ENCODE data around the gene KLF3. TPM values are rescaled to one million over a fixed set of nuclear protein-coding genes. Genes with fewer than 3 reads are reported as not detected.

The KLF3 gene
- total RNA-seq, 1 experiment from 2014 or later = 14.6 TPM

GRCh38 chr4:38650133-38650532 is 13.9 kb upstream of the KLF3 start:
- Histone ChIP-seq H3K27me3 (ENCODE audit: low read length) (no peaks in the 10 kb centered on the region), H3K36me3 (ENCODE audit: low read depth, low read length) (no peaks in the 10 kb centered on the region), H3K4me1 (ENCODE audit: insufficient read depth, low read length) (no peaks in the 10 kb centered on the region), H3K4me3 (ENCODE audit: low read length) (no peak overlapping the region), H3F3A (ENCODE audit: low read length, unreplicated experiment) (no peaks in the 10 kb centered on the region), H3K9me2 (replicated peaks; ENCODE audit: low read length) (no peaks in the 10 kb centered on the region), H3K79me2 (ENCODE audit: low read length) (no peaks in the 10 kb centered on the region), H2AFZ (ENCODE audit: low read length) (no peak overlapping the region), H3K9ac (ENCODE audit: low read length) (no peak overlapping the region), H4K20me1 (ENCODE audit: low read length) (no peaks in the 10 kb centered on the region), H3K27ac (ENCODE audit: low read length) (no peak overlapping the region), H3K9me3 (ENCODE audit: low read length) (no peaks in the 10 kb centered on the region), H3K4me2 (ENCODE audit: low read length) (no peak overlapping the region)
- ChIA-PET POLR2A (ENCODE audit: unreplicated experiment) (interaction anchor here (0.6 kb wide), 1 partner anchor 96 kb away, joined by 3 read pairs; no protein-coding TSS in a partner anchor), CTCF (no interaction called here)
- BruUV-seq (replicated peaks) = no TSS peak
- ATAC-seq (no peak), DNase-seq (no peak)
- intact Hi-C loops (cut with micrococcal nuclease) = no loop called here
- TF ChIP-seq EZH2 (IDR thresholded peaks at IDR 0.05; ENCODE audit: low read length, unreplicated experiment) (no peak), CTCF (conservative IDR thresholded peaks at IDR 0.05; ENCODE audit: low read depth, low read length) (no peak), EZH2phosphoT487 (IDR thresholded peaks at IDR 0.05; ENCODE audit: borderline replicate concordance, low read length) (no peak)

- no peaks in the 10 kb centered on the region for H3K27me3 ChIP-seq (ENCODE audit: low read length)
- H3K79me2 ChIP-seq (ENCODE audit: low read length) = no peaks in the 10 kb centered on the region
- H3K4me2 ChIP-seq (ENCODE audit: low read length) = no peak overlapping the region
- POLR2A ChIA-PET (ENCODE audit: unreplicated experiment) = no interaction called here
- H3K9me2 ChIP-seq (replicated peaks; ENCODE audit: low read length) = no peaks in the 10 kb centered on the region
- H3K9ac ChIP-seq (ENCODE audit: low read length) = no peak overlapping the region
- CTCF ChIA-PET = no interaction called here
- no peaks in the 10 kb centered on the region for H3K4me1 ChIP-seq (ENCODE audit: insufficient read depth, low read length)
- no peak overlapping the region for H3K27ac ChIP-seq (ENCODE audit: low read length)
- no peak overlapping the region for H2AFZ ChIP-seq (ENCODE audit: low read length)
- no peaks in the 10 kb centered on the region for H3K36me3 ChIP-seq (ENCODE audit: low read depth, low read length)
- H3K4me3 ChIP-seq (ENCODE audit: low read length) = no peak overlapping the region
- H4K20me1 ChIP-seq (ENCODE audit: low read length) = no peaks in the 10 kb centered on the region
- intact Hi-C loops (cut with micrococcal nuclease) = no loop called here
- BruUV-seq (replicated peaks) = no TSS peak
- no peak for ATAC-seq
- no peaks in the 10 kb centered on the region for H3K9me3 ChIP-seq (ENCODE audit: low read length)
- no peak for DNase-seq
- H3F3A ChIP-seq (ENCODE audit: low read length, unreplicated experiment) = no peaks in the 10 kb centered on the region
- no peak for TF ChIP-seq EZH2phosphoT487 (IDR thresholded peaks at IDR 0.05; ENCODE audit: borderline replicate concordance, low read length)
- TF ChIP-seq EZH2 (IDR thresholded peaks at IDR 0.05; ENCODE audit: low read length, unreplicated experiment) = no peak
Measured at GRCh38 chr4:38654273-38654672, 9.7 kb upstream of the KLF3 start.

GRCh38 chr4:38656111-38656510 is 7.9 kb upstream of the KLF3 start:
- Histone ChIP-seq H3K27me3 (ENCODE audit: low read length) (no peaks in the 10 kb centered on the region), H3K36me3 (ENCODE audit: low read depth, low read length) (no peaks in the 10 kb centered on the region), H3K79me2 (ENCODE audit: low read length) (no peaks in the 10 kb centered on the region), H3K27ac (ENCODE audit: low read length) (no peak overlapping the region), H3K9me3 (ENCODE audit: low read length) (no peaks in the 10 kb centered on the region), H3F3A (ENCODE audit: low read length, unreplicated experiment) (no peaks in the 10 kb centered on the region), H2AFZ (ENCODE audit: low read length) (no peak overlapping the region), H4K20me1 (ENCODE audit: low read length) (no peaks in the 10 kb centered on the region), H3K4me1 (ENCODE audit: insufficient read depth, low read length) (no peaks in the 10 kb centered on the region), H3K9me2 (replicated peaks; ENCODE audit: low read length) (no peaks in the 10 kb centered on the region), H3K4me3 (ENCODE audit: low read length) (no peak overlapping the region), H3K9ac (ENCODE audit: low read length) (no peak overlapping the region), H3K4me2 (ENCODE audit: low read length) (no peak overlapping the region)
- POLR2A ChIA-PET (ENCODE audit: unreplicated experiment) = no interaction called here
- TF ChIP-seq CTCF (conservative IDR thresholded peaks at IDR 0.05; ENCODE audit: low read depth, low read length) (no peak), EZH2 (IDR thresholded peaks at IDR 0.05; ENCODE audit: low read length, unreplicated experiment) (no peak), EZH2phosphoT487 (IDR thresholded peaks at IDR 0.05; ENCODE audit: borderline replicate concordance, low read length) (no peak)
- intact Hi-C loops (cut with micrococcal nuclease) = no loop called here
- BruUV-seq (replicated peaks) = no TSS peak
- ATAC-seq (no peak), DNase-seq (no peak)
- CTCF ChIA-PET = no interaction called here
